Measurements from ENCODE around the gene WDHD1. TPM values are rescaled to one million over a fixed set of nuclear protein-coding genes. Genes with fewer than 3 reads are reported as not detected.

The WDHD1 gene
- total and polyA plus RNA-seq, 2 of the 8 experiments (the other 6 are each of a cell fraction or from before 2014, with no cell fraction given), result 17.8 to 87.9 TPM

GRCh38 chr14:55074662-55075061 lies 47.8 kb upstream of the WDHD1 start:
- Histone ChIP-seq H3K4me2 (ENCODE audit: insufficient read depth in 1 of 2, low read depth in 2 of 2, low read length in 2 of 2) (no peak overlapping the region), H4K91ac (replicated peaks; ENCODE audit: insufficient read length, low read length) (no peak overlapping the region), H3K79me1 (ENCODE audit: low read depth, low read length) (no peaks in the 10 kb centered on the region), H3K79me2 (ENCODE audit: control insufficient read depth in 1 of 2, insufficient read depth in 2 of 2, low read length in 2 of 2) (no peaks in the 10 kb centered on the region), H3K14ac (ENCODE audit: insufficient read length) (no peak overlapping the region), H2BK12ac (ENCODE audit: low read depth, low read length) (no peak overlapping the region), H4K5ac (ENCODE audit: insufficient read length, low read depth, low read length) (no peak overlapping the region), H3K4me3 (ENCODE audit: extremely low read depth in 1 of 4, insufficient read depth in 2 of 4, low read depth in 3 of 4, low read length in 4 of 4) (no peak overlapping the region), H3K9me3 (ENCODE audit: insufficient read depth in 2 of 2, low read depth in 1 of 2, low read length in 1 of 2) (no peaks in the 10 kb centered on the region), H3K27me3 (replicated peaks in 1 of 4; ENCODE audit: control insufficient read depth in 3 of 4, extremely low read depth in 1 of 4, insufficient read depth in 3 of 4, low read length in 3 of 4) (no peaks in the 10 kb centered on the region), H2AK5ac (ENCODE audit: low read depth, low read length) (no peak overlapping the region), H3K56ac (replicated peaks; ENCODE audit: insufficient read length, low read depth, low read length) (no peak overlapping the region), H3K23me2 (ENCODE audit: low read depth, low read length) (no peaks in the 10 kb centered on the region; the same call in 1 of the 2 replicates), H3K36me3 (ENCODE audit: control insufficient read depth in 2 of 4, insufficient read depth in 4 of 4, low read length in 3 of 4) (no peaks in the 10 kb centered on the region), H2BK15ac (ENCODE audit: low read length) (no peak overlapping the region), H3K4me1 (replicated peaks in 1 of 4; ENCODE audit: control insufficient read depth in 3 of 4, insufficient read depth in 4 of 4, low read length in 3 of 4) (peaks cover 0 to 4% (median 1%) of the 10 kb centered on the region in 4 experiments; a peak in 4 of 7 replicates), H3K27ac (ENCODE audit: low read depth, low read length) (no peak overlapping the region), H2AFZ (ENCODE audit: low read length) (peak overlapping the region; percentile 42; the same call in 1 of the 2 replicates), H3K4ac (replicated peaks; ENCODE audit: insufficient read length, low read depth, low read length) (no peak overlapping the region), H2BK5ac (ENCODE audit: low read depth, low read length) (no peak overlapping the region), H3K9ac (replicated peaks in 1 of 4; ENCODE audit: extremely low read depth in 1 of 4, low read depth in 3 of 4, low read length in 3 of 4) (no peak overlapping the region), H2BK120ac (replicated peaks; ENCODE audit: low read depth, low read length) (no peak overlapping the region), H3K18ac (ENCODE audit: extremely low read depth, low read length) (no peak overlapping the region), H2BK20ac (ENCODE audit: low read length) (no peak overlapping the region), H3K23ac (ENCODE audit: insufficient read length) (no peak overlapping the region), H4K20me1 (replicated peaks in 1 of 2; ENCODE audit: control insufficient read depth in 1 of 2, insufficient read depth in 2 of 2, low read length in 2 of 2) (no peaks in the 10 kb centered on the region), H4K8ac (ENCODE audit: extremely low read depth, insufficient read depth, low read length) (no peak overlapping the region)
- TF ChIP-seq NANOG (IDR thresholded peaks at IDR 0.05; ENCODE audit: insufficient read depth, low read depth, low read length, poor library complexity, severe bottlenecking), result no peak
- TF ChIP-seq KDM4A (IDR thresholded peaks at IDR 0.05; ENCODE audit: low read depth, low read length, severe bottlenecking), result no peak
- TF ChIP-seq TCF12 (IDR thresholded peaks at IDR 0.05; ENCODE audit: low read depth, low read length), result no peak
- no peak for TF ChIP-seq EZH2 (IDR thresholded peaks at IDR 0.05; ENCODE audit: low read depth, low read length, severe bottlenecking)
- FAIRE-seq, result no peak
- ChIA-PET POLR2A (ENCODE audit: partially characterized antibody) (no interaction called here), CTCF (ENCODE audit: partially characterized antibody) (interaction anchor here (1.0 kb wide), 1 partner anchor 24 kb away, joined by 3 read pairs; no protein-coding TSS in a partner anchor)
- DNase-seq (ENCODE audit: low read depth in 1 of 2, low spot score in 2 of 2), result peak in 1 of 2 experiments; percentile 43
- 67% methylated on average over 5 of the region's 5 CpGs; no CpG with 5 or more reads in 1 of the 2 experiments for WGBS, 2 experiments (ENCODE audit: extremely low coverage in 1 of 2, insufficient coverage in 1 of 2, insufficient read length in 1 of 2, insufficient replicate concordance in 2 of 2, low coverage in 1 of 2, low lambda C conversion rate in 2 of 2, missing lambda C conversion rate in 1 of 2)

Measured in H1 (cell line).